ENCODE results near the gene GRIK5. TPM values are rescaled to one million over a fixed set of nuclear protein-coding genes. Genes with fewer than 3 reads are reported as not detected.

GRIK5 gene
- total and polyA plus RNA-seq, 2 of the 8 experiments (the other 6 are each of a cell fraction or from before 2014, with no cell fraction given) = 17.8 to 42.9 TPM

GRCh38 chr19:41965106-41965505 lies 104.9 kb downstream of the GRIK5 start (continued):
- no peak for TF ChIP-seq EZH2 (IDR thresholded peaks at IDR 0.05; ENCODE audit: low read depth, low read length, severe bottlenecking)
- no peak for TF ChIP-seq RFX5 (IDR thresholded peaks at IDR 0.05; ENCODE audit: borderline replicate concordance, low read depth, low read length)
- no peak for TF ChIP-seq NRF1 (IDR thresholded peaks at IDR 0.05; ENCODE audit: low read depth, low read length)
- no peak for TF ChIP-seq CEBPB (IDR thresholded peaks at IDR 0.05; ENCODE audit: low read depth, low read length)
- TF ChIP-seq SP1 (IDR thresholded peaks at IDR 0.05; ENCODE audit: low read depth, low read length) = no peak
- no peak for TF ChIP-seq ZNF274 (IDR thresholded peaks at IDR 0.05; ENCODE audit: borderline replicate concordance, extremely low read depth, low read length)
- TF ChIP-seq RNF2 (IDR thresholded peaks at IDR 0.05; ENCODE audit: borderline replicate concordance, low read depth, low read length, missing control alignments, poor library complexity, severe bottlenecking) = no peak
